GM18511 (cell line): ENCODE measurements around the gene DLG4.

ENCODE experiments used
- ATAC-seq: cut with Tn5 transposase; IDR thresholded peaks from one replicate; pipeline ENCODE4 v1.9.1; 2021; ENCODE audit warnings: mild to moderate bottlenecking, moderate library complexity; ENCODE audit not compliant: unreplicated experiment

Gene DLG4

GRCh38 chr17:7219812-7220592, at the start of gene DLG4, which contains the start of gene ACADVL:
Gene DLG4 (minus strand): TSS chr17:7219836.
Gene ACADVL (plus strand): TSS chr17:7219938. CDS start chr17:7219985, 47 bp downstream.
- peak; percentile 65 for ATAC-seq

GRCh38 chr17:7266784-7267183, 47.1 kb upstream of the DLG4 start:
- no peak for ATAC-seq

GRCh38 chr17:7263801-7264078, 44.1 kb upstream of the DLG4 start:
- no peak for ATAC-seq

GRCh38 chr17:7262935-7263800, 43.5 kb upstream of the DLG4 start:
- ATAC-seq = no peak

DNA sequence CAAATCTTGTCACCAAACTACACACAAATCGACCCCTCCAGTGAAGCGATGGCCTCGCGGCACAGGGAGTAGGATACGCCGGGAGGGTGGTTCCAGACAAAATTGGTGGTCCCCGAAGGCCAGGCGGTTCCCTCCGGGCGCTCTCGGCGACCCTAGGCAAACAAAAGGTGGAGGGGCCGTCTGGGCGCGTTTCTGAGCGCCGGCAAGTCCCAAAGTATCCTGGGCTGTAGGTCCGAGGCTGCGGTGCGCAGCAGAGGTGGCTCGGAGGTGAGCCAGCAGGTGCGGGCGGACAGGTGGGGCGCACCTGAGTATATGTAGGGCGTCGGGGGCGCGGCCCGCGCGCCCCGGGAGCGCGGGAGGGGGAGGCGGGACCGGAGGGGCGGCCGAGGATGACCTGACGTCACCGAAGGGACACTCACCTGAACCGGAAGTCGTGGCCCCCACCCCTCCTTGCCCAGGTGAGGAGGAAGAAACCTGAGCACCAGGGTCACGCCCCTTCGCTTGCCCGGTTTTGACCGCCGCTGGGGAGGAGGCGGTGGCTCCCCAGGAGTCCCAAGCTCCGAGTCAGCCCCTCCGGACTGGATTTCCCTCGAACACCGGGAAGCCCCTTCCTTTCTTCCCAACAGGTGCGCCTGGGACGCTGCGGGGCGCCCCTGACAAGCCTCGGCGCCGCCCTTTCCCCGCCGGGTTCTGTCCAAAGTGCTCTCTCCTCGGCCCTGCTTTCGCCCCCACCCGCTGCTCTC, 42.7 kb upstream of the DLG4 start, which contains the start of gene CLDN7:
Gene CLDN7, minus strand, starts transcription at position 287 of the 743 bp plus-strand sequence. CDS start 435 bp downstream, outside the sequence.
- ATAC-seq = no peak

DNA sequence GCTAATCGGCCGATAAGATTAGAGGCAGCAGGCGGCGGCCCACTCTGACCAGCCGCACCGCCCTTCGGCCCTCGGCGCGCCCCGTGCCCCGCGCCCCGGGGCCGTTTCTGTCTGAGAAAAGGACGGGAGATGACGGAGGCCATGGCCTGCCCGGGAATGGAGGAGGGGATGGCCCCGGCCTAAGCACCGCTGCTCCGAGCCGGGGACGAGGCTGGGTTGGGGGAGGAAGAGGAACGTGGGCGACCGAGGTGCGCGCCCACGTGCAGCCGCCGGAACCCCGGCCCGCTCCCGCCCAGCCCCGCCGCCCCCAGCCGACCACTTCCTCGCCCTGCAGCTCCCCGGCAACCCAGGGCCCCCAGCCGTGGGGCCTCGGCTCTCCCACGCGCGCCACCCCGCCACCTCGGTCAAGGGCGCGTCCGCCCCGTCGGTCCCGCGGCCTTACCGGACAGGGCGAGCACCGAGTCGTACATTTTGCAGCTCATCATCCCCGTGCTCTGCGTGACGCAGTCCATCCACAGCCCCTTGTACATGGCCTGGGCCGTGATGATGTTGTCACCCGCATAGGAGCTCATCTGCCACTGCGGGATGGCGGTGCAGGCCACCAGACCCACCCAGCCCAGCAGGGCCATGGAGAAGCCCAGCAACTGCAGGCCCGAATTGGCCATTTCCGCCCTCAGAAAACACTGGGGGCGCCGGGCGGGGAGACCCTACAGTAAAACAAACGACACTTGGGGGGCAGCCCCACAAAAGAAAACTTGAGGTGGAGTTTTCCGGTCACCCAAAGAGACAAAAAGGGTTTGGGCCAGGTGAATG, 41.9 kb upstream of the DLG4 start:
- no peak for ATAC-seq

GRCh38 chr17:7260651-7261378, 41.2 kb upstream of the DLG4 start:
- ATAC-seq = no peak

- no peak for ATAC-seq
Observed at GRCh38 chr17:7260151-7260550, 40.5 kb upstream of the DLG4 start.

DNA sequence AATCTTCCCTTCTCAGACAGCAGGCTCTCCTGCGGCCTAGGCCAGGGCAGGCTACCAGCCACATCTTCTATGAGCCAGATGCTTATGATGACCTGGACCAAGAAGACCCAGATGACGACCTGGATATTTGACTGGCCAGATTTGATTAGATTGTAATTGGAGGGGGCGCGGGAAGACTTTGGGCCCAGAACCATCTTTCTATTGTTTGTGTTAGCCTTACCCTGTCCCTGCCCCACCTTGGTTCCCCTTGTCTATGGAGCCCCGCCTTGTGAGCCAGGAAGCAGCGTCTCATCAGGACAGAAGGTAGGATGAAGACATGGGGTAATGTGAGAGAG, 39.9 kb upstream of the DLG4 start:
- no peak for ATAC-seq

DNA sequence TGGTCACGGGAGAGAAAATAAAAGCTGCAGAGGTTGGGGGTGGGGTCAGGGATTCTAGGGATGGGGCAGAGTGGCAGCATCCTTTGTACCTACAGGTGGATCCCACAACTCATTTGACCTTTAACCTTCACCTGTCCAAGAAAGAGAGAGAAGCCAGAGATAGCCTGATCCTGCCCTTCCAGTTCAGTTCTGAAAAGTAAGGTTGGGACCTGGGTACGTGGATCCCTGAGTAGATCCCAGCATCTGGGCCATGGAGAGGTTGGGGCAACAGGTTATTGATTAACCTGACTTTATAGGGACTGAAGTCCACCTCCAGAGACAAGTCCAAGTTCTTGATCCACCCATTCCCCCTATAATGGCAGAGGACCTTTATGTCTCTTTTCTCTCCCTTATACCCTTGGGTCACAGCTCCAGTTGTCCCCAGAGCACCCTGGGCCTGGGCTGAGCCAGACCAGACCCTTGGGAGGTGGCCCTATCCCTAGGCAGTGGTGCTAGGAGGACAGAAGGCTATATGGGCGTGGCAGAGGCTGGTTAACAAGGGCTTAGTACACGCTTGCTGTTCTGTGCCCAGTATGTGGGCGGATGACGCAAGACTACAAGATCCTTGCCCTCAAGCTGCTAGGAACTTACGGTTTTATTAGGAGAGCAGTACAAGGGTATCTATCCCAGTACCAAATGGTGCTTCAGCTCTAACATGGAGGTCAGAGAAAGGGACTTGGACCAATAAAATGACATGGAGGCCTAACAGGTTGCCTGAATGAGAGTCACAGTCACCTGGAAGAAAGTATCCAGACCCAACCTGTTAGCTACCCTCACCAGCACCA, 39.3 kb upstream of the DLG4 start:
- ATAC-seq = no peak

- ATAC-seq = no peak
Observed at GRCh38 chr17:7256766-7257456, 37.3 kb upstream of the DLG4 start.

GRCh38 chr17:7254511-7254910, 34.9 kb upstream of the DLG4 start:
- ATAC-seq = no peak

GRCh38 chr17:7253082-7253481, 33.4 kb upstream of the DLG4 start:
- ATAC-seq = no peak

- peak; percentile 64 for ATAC-seq
Observed at GRCh38 chr17:7252176-7253043, 32.8 kb upstream of the DLG4 start, which contains the start of gene ELP5. Gene ELP5 (plus strand): TSS chr17:7252215. CDS start chr17:7252551, 336 bp downstream.

GRCh38 chr17:7251661-7252175, 32.1 kb upstream of the DLG4 start, which contains the start of gene CTDNEP1:
Gene CTDNEP1 (minus strand): TSS chr17:7251734. CDS start chr17:7251296, 438 bp downstream.
- ATAC-seq = peak; percentile 86

DNA sequence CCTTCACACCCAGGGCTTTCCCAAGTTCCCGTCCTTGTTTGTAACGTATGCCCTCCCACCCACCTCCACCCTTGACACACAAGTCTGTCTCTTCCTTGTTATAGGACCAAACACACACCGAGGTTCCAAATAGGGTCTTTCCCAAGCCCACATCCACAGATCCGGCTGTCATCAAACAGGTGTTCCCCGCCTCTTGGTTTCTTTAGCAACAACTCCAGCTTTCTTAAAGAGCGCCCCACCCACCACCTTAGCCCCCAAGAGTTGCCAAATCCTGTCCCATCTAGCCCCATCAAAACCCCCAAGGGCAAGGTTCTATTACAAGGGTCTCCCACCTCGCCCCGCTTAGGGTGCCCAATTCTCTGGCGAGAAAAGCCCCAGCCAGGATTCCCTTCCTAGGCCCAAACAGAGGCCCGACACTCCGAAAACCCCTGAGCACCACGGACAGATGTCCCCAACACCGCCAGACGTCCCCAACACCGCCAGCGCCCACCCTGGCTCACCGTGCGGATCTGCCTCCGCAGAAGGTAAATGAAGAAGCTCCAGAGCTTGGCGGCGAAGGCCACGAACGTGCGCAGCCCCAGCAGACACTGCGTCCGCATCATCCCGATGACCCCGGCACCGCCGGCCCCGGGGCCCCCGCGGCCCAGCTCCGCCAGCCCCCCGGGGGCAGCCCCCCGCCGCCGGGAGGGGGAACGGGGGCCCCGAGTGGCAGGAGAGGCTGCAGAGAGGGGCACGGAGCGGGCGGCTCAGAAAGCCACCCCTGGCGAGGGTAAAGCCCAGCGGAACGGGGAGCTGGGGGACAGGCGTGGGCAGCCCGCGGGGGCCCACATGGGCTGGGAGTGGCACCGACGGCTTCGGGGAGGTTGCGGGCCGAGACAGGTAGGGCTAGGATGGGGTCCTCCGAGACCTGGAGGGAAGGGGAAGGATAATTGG, 31.3 kb upstream of the DLG4 start:
- ATAC-seq = no peak
